Stimulated activated CD4-positive, alpha-beta T cell treated with anti-CD3 and anti-CD28 coated beads, Interleukin-12 subunit alpha, Interleukin-12 subunit beta, amount 100 ng/mL, for 48 hours (primary cell): ENCODE results near the gene PDZRN4.

Experiments
- DNase-seq, 3 donors: peaks; one replicate each; pipeline ENCODE4 v3.0.0-alpha.2; 2020; ENCODE audit warnings: low read depth in 2 of 3, low spot score in 1 of 3

PDZRN4 gene

DNA sequence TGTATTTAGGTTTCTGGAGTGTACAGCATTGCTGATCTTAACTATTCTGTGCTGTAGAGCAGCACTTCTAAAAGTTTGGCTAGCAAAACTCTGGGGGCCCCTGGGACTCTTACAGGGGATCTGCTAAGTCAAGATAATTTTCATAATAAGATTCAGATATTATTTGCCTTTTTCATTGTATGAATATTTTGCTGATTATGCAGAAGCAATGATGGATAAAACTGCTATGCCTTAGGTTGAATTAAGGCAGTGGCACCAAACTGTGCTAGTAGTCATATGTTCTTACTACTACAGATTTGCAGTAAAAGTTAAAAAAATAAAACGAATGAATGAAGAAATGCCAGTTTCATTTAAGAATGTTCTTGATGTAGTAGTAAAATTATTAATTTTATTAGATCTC, 160.1 kb downstream of the PDZRN4 start:
- DNase-seq = no peak

DNA sequence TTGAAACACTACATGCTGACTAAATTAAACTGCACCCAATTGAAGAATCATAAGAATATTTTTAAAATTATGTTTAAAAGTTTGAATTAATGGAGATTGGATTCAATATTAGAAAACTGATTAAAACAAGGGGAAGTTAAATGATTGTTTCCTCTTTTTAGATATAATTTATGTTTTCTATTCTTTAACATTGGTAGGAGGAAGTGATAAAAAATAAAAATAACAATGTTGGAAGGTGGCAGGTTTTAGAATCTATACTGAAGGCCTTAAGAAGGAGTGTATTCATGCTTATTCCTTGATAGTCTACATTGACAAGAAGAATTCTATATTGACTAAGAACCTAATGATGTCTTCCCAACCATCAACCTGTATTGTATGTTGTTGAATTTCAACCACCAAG, 168.1 kb downstream of the PDZRN4 start:
- no peak for DNase-seq

DNA sequence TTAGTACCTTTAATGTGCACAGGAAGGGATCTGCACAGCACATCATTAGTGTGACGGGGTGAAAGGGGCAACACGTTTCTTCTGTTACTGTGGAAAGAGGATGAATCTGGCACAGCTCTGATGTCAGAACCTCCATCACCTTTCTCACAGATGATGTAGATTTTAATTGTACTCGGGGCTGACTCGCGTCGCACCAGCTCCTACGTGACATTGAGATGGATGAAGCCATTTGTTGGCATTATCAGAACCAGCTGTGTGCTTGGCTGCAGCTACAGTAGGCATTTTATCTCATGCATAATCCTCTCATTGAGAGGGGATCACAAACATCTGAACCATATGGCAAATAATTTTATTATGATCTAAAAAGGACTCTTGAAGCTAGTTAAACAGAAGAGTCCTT, 173.6 kb downstream of the PDZRN4 start:
- no peak for DNase-seq

DNA sequence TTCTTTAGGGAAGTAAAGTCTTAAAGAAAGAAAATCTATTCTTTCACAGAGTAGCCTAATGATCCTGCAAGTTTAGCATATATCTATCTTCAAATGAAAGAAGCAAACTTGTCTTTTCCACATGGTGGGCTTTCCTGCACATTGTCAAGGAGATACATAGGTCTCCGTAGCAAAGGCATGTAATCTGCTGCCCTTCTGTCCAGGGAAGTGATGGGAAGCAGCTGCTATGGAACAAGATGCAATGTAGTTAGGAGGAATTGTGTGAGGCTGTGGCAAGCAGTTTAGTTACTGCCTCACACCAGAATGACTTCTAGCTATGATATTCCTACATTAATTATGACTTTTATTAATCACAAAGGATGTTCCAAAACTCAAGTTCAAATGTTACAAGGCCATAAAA, 174.4 kb downstream of the PDZRN4 start:
- no peak for DNase-seq

DNA sequence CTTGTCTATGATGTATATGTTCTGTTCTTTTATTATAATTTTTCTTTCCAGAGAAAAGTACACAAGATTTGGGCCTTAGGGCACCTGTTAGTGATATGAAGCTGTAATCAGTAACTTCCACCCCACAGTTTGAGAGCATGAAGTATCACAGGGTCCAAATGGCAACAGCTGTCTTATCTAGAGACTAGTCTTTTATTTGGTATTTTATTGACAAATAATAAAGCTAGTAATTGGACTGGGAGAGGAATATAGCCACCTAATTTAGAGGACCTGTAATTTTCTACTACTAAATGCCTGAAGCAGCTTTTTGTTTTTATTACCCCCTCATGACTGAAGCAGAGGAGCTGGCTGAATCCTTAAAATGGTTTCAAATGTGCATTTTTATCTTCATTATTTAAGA, 174.8 kb downstream of the PDZRN4 start:
- DNase-seq = no peak

DNA sequence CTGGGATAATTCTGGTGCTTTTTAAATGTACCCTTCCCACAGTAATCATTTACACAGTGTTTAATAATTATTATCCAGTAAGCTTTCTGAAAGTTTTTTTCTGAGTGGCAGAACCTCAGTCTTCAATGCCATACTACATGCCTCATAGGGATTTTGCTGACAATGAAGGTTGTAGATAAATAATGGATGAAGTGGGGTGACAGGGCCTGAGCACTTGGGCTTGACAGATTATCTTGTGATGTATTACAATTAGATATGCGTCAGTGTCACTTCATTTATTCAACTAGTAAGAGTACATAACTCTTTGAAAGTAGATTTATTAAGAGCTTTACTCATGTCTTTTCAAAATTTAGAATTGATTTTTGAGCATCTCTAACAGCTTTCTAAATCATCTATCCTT, 176.1 kb downstream of the PDZRN4 start:
- no peak for DNase-seq

DNA sequence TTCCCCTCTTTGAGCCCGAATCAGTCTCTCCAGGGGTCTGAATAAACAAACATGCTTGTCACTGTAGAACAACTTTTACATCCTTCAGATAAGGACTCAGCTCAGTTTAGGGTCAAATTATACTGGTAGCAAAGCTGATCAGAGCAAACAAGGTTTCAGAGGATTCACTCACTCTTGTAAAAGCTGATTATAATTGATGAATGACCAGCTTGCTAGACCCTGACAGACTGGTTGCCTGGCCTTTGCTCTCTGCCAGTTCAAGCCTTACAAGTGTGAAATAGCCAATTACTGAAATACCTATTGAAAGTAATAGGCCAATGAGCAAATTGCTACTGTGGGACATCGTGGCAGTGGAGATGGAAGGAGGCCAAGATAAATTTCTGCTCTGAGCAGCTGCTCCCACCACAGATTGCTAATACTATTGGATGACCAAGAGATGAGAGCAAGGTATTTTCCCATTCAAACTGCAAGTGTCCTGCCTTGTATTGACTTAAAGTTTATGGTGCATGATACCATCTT, 177.6 kb downstream of the PDZRN4 start:
- no peak for DNase-seq

DNA sequence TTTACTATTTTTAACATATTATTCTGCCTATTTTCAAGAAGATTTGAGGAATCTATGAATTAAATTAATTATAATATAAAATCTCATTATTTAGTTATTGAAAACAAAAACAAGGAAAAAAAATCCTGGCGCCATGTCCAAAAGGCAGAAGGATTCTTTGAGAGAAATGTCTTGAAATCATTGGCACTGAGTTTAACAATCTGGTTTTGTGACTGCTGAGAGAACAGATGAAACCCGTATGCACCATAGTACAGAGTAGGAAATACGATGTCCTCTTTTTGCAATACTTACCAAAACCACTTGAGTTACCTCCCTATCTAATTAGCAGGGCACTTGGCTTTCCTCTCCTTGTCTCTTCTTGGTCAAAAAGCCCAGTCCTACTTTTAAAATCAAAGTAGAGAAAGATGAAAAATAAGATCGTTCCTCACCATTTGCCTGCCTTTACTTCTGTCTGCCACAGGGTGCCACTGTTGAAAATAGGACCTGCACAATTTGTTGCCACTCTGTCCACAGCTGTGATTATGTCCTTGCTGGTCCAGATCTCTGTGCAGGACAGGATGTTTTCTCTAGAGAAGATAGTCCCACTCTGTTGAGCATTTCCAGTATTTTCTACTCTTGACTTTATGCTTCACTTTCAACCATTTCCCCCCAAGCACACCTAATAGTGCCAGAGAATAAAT, 179.7 kb downstream of the PDZRN4 start:
- no peak for DNase-seq

DNA sequence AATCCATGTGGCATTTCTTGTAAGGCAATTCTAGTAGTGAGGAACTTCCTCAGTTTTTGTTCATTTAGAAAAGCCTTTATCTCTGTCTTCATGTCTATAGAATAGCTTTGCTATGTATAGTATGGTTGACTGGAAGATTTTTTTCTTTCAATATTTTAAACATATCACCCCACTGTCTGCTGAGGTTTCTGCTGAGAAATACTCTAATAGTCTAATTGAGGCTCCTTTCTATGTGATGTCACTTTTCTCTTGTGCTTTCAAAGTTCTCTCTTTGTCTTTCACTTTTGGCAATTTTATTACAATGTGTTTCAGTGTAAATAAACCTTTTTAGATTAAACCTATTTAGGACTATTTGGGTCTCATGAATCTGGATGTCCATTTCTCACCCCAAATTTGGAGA, 192.8 kb downstream of the PDZRN4 start:
- DNase-seq = no peak

DNA sequence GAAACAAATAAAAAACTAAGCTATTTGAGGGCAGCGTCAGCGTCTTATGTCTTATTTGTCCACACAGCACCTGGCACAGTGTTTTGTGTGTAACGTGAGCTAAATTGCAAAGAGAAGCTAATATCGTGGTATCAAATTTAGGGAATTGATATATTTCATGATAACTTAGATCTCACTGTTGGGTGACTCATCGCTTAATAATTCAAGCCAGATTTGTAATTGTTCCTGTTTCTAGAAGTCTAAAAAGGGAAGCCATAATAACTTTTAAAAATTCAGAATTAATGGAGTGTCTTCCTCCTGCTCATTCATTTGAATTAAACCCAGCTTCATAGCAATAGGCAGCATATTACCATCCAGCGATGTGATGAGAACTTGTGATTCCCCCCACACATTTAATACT, 214.7 kb downstream of the PDZRN4 start:
- no peak for DNase-seq

DNA sequence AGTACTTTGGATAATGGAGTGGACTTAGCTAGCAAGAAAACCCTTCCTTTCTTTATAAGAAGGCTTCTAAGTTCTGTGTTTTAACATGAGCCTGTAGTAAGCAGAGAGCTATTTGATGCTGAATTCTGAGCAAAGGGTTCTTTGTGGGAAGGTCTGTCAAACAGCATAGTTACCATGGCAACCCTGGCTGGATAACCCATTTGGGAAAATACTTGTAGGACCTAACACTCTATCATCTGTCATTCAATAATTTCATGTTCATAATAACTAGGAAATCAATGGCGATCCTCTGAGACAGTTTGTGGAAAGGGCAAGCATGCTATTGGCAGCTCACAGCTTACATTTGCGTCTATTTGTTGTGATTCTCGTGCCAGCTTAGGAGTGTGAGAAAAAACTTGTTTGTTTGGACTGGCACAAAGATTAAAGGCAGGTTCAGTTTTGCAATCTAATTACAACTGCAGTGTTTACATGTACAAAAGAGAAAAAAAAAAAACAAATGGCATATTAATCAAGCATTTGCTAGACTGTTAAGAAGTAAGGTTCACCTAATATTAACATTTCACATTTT, 219.2 kb downstream of the PDZRN4 start:
- no peak for DNase-seq

DNA sequence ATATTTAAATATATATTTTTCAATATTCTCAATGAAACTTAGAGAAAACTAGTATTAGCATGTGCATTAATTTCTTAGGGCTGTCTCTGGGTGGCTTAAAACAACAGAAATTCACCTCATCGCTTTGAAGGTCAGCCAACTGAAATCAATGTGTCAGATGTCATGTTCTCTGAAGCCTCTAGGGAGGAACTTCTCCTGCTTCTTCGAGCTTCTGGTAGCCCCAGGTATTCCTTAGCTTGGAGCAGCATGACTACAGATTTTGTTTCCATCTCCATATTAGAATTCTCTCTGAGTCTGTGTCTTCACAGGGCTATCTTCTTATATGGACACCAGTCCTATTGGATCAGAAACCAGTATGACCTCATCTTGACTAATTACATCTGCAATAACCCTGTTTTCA, 221.5 kb downstream of the PDZRN4 start:
- no peak for DNase-seq

DNA sequence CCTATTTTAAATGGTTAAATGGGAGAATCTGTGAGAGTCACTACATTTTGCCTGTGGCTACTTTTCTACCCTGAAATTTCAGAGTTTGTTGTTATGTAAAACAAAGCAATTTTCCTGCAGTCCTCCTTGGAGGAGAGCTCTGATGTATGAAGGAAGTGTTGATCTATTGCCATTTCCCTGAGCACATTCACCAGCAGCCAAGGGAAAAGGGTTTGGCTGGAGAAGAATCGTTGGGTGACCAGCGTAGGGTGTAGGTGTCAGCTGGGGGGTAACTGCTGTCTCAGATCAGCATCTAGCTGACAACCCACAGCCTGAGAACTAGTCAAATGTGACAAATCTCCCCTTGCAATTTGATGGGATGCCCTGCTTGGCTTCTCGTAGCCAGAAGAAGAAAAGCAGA, 230.5 kb downstream of the PDZRN4 start:
- DNase-seq = no peak

DNA sequence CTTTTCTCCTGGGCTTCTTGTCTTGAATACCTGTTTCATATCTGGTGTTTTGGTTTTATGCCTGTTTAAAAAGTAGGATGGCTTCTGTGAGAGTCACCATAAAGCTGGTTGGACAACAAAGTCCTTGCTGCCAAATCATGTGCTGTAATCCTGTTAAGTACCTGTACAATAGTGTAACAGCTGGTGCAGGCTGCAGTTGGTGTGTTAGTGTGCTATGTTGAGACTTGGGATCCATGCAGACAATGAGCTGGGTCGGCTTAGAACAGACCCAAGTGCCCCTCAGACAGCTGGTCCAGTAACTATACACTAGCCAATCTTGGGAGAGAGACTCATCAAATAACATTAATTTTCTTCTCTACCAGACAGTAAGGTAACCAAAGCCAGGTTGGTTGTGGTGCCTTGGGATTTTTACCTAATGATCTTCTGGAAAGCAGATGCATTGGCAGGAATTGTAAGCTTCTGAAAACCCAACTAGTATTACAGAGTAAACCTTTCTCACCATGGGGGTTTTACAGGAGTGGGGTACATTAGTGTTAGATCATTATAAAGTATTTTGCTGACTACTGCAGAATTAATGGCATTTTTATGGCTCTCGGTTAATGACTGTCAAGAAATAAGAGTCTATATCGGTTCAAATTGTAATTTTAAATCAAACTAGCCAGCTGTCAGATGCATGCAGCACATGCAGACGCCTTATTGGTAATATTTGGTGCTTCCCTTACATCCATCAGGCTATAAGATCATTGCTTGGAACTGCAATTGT, 231.2 kb downstream of the PDZRN4 start:
- no peak for DNase-seq

DNA sequence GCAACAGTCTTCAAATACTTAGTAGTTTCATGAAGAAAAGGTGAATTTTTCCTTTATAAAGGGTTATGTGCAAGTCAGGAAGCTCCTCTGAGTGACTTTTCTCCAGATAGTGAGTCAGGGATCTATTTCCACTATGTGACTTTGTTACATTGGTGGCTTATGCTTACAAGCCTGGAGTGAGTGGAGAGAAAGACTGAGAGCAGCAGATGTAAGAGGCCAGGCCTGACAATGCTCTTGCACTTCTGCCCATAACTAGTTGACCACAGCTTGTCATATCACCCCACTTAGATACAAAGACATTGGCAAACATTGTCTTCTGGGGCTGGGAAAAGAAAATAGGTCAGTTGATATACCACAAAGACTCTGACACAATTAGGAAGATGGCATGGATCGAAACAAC, 236.5 kb downstream of the PDZRN4 start:
- no peak for DNase-seq

DNA sequence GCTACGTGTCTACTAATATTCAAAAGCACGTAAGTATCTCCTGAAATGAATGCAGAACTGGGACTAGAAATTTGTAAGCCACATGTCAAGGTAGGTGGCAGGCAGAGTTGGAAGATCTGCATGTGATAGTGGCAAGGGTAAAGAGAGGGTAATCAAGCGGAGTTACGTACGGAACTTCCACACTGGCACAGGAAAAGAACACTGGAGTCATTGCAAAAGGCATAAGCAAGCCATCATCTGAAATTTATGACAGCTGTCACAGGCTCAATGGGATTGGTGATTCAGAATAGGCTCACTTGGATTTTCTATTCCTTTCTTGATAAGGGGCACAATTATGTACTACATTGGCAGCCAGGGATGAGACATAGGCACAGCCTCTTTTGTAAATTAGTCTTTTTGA, 245.3 kb downstream of the PDZRN4 start:
- no peak for DNase-seq

DNA sequence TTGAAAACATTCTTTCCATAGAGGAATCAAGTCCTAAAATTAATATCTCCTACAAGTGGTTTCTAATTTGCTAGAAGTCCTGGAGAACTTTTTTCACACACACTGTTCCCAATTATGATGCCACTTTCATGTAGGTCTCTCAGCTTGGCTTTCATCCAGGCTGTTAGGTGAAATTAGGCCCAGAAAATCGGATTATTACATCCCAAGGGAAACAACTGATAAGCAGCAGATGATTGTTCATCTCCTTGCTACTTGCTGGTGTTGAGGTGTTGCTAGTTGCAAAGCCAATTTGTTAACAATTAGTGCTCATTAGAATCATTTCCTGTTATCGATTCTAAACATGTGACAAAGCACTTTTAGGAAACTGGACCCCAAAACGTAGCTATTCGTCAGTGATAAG, 248.0 kb downstream of the PDZRN4 start:
- no peak for DNase-seq

DNA sequence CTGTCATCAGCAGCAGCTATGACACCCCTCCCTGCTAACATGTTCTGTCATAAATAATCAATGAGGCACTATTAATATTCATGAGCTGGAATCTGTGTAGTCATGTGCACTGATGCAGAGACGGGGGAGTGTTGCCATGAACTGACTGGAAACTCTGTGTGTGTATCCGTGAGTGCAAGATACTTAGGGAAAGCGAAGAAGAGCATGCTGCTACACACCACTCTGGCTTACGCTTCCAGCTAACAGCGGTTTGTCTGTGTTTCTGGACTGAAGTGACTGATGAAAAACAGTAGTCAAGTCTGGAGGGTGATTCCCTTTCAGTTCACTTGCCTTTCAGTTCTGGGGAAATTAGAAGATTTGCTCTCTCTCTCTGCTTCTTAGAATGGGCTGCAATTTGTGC, 249.4 kb downstream of the PDZRN4 start:
- DNase-seq = no peak

DNA sequence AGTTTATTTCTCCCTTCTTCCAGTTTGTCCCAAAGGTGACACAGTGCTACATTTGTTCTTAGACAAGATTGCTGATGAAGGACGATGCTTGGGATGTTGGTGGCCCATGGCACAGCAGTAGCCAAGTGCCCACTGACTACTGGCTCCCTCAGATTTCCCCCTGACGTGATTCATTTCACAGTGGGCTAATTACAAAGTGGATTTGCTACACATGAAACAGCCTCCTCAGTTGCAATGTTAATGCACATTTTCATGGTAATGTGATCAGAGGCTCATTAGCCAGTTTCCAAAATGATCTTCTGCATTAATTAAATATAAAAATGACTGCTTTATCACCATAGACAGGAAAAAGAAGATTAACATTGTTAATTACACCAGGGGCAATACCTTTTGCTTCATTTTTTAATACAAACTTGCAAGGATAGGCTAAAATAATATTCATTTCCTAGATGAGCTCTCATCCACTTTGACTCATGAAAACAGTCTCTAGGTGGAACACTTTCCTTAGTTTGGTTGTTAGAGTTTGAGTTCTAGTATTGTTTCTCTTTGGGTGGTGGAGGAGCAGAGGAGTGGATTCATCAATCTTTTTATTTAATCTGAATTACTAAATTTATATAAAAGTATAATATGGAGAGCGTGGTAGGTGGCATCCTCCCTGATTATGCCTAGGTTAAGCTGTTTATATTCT, 250.9 kb downstream of the PDZRN4 start:
- no peak for DNase-seq

DNA sequence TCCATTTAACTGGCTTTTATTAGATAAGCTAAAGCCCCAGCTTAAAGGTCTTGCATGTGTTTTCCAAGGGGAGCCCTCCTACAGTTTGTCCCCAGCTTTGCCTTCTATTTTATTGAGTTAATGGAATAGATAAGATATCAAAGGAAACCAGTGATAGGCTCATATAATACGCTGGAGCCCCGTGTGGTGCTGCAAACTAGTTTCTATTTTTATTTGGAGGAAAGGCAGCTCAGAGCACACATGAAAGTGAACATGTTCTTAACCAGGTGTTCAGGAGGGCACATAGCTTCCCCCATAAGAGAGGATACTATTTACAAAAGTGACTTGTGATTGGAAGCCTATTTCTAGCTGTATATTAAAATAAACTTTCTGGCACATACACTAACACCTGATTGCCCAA, 251.7 kb downstream of the PDZRN4 start:
- no peak for DNase-seq

DNA sequence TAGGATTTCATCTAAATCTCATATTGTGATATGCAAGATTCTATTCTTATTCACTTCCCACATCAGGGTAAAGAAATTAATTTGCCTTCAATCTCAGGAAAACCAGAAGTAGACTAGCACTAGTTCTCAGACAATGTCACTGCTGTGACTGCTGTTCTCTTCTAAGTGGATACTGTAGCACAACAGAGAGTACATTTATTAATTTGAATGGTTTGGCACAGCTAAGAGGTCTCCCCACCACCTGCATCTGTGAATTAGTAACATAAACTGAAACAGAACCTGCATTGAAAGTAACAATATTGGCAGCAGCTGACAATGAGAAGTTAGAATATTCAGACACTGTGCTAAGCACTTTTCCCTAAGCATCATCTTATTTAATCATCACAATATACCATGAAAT, 253.1 kb downstream of the PDZRN4 start:
- DNase-seq = no peak

DNA sequence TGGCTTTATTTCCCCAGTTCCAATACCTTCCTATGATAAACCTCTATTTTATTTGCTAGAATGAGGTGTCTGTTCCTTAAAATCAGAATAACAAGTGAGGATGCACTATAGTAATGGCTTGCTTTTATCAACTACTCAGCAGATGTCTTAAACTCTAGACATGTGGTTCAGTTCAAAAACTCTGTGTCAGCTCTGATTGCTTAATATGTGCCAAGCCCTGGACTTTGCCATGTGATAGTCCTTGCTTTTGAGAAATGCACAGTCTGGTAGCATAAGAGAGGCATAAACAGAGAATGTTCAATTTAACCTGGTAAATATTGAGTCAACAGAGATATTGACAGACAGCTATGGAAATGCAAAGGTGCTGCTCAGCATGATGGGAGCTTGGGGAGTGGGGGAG, 254.8 kb downstream of the PDZRN4 start:
- no peak for DNase-seq
